Measurements from ENCODE around the gene ADAT2. TPM values are rescaled to one million over a fixed set of nuclear protein-coding genes. Genes with fewer than 3 reads are reported as not detected.
A peak's percentile ranks its signal among the peaks of the same experiment; 100 is the strongest.

ADAT2 gene
- total and polyA plus RNA-seq, 2 experiments from 2014 or later = 3.1 to 3.4 TPM

DNA sequence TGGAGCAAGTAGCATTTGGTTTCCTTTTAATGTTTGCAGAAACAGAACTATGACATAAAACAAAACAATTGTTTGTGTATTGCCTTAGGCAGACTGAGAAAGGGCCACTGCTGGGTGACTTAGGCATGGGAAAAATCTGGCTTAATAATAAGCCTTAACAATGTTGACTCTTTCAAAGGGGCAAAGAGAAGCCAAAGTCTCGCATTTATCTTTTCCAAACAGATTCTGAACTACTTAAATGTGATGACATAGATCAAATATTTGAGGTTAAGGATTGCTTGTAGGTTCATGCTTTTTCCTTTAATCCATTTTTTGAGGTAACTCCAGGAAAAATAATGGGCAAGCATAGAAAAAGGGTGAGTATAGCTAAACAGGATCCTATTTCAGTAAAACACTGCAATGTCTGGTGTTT lies 39.6 kb downstream of the ADAT2 start:
- DNase-seq (ENCODE audit: low spot score) = peak; percentile 37
- WGBS (ENCODE audit: low lambda C conversion rate, missing lambda C conversion rate) = 12% methylated on average over 1 of the region's 1 CpG
- H3K4me2 ChIP-seq = peak overlapping the region; percentile 42
- peaks cover 12% of the 10 kb centered on the region for H3K4me1 ChIP-seq (ENCODE audit: insufficient read depth)
- TF ChIP-seq, protein P1, sequence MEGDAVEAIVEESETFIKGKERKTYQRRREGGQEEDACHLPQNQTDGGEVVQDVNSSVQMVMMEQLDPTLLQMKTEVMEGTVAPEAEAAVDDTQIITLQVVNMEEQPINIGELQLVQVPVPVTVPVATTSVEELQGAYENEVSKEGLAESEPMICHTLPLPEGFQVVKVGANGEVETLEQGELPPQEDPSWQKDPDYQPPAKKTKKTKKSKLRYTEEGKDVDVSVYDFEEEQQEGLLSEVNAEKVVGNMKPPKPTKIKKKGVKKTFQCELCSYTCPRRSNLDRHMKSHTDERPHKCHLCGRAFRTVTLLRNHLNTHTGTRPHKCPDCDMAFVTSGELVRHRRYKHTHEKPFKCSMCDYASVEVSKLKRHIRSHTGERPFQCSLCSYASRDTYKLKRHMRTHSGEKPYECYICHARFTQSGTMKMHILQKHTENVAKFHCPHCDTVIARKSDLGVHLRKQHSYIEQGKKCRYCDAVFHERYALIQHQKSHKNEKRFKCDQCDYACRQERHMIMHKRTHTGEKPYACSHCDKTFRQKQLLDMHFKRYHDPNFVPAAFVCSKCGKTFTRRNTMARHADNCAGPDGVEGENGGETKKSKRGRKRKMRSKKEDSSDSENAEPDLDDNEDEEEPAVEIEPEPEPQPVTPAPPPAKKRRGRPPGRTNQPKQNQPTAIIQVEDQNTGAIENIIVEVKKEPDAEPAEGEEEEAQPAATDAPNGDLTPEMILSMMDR (IDR thresholded peaks at IDR 0.05; ENCODE audit: poor library complexity) = no peak
- no peak for TF ChIP-seq EZH2 (IDR thresholded peaks at IDR 0.05; ENCODE audit: borderline replicate concordance)
- TF ChIP-seq EZH2phosphoT487 (IDR thresholded peaks at IDR 0.05; ENCODE audit: low read depth, severe bottlenecking, unreplicated experiment) = no peak
- no peaks in the 10 kb centered on the region for H3K36me3 ChIP-seq (replicated peaks; ENCODE audit: insufficient read depth, low read depth)
- H3K27me3 ChIP-seq = no peaks in the 10 kb centered on the region
- peak overlapping the region; percentile 10 for H3K27ac ChIP-seq
- H3K79me2 ChIP-seq = no peaks in the 10 kb centered on the region
- no peaks in the 10 kb centered on the region for H3K9me3 ChIP-seq (ENCODE audit: low read depth)
- no peak overlapping the region for H3K4me3 ChIP-seq
- no peak overlapping the region for H2AFZ ChIP-seq
- no peaks in the 10 kb centered on the region for H4K20me1 ChIP-seq (ENCODE audit: insufficient read depth, poor library complexity, severe bottlenecking)
- H3K9me2 ChIP-seq (replicated peaks; ENCODE audit: insufficient read depth) = no peaks in the 10 kb centered on the region

DNA sequence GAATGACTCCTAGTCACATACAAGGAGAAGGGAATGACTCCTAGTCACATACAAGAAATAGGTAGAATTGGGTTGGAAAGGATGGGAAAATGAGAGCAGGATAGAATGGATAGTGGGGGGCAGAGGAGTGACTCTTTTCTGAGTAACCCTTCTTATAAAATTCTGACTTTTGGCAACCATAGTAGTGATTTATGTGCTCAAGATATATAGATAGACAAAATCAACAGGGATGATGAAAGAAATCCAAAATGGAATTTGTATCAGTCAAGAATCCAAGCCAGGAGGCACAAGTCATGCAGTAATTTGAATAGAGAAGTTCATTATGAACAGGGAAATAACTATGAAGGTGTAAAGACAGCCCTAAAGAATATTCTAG lies 41.7 kb downstream of the ADAT2 start:
- H3K4me2 ChIP-seq = no peak overlapping the region
- peaks cover 12% of the 10 kb centered on the region for H3K4me1 ChIP-seq (ENCODE audit: insufficient read depth)
- TF ChIP-seq, protein P1 (IDR thresholded peaks at IDR 0.05; ENCODE audit: poor library complexity) = no peak
- no peak for TF ChIP-seq EZH2phosphoT487 (IDR thresholded peaks at IDR 0.05; ENCODE audit: low read depth, severe bottlenecking, unreplicated experiment)
- no peak for TF ChIP-seq EZH2 (IDR thresholded peaks at IDR 0.05; ENCODE audit: borderline replicate concordance)
- no peak overlapping the region for H3K4me3 ChIP-seq
- no peak overlapping the region for H3K27ac ChIP-seq
- no peak overlapping the region for H2AFZ ChIP-seq
- H3K79me2 ChIP-seq = no peaks in the 10 kb centered on the region
- no peak for DNase-seq (ENCODE audit: low spot score)
- H3K9me3 ChIP-seq (ENCODE audit: low read depth) = no peaks in the 10 kb centered on the region
- H3K9me2 ChIP-seq (replicated peaks; ENCODE audit: insufficient read depth) = no peaks in the 10 kb centered on the region
- H3K36me3 ChIP-seq (replicated peaks; ENCODE audit: insufficient read depth, low read depth) = no peaks in the 10 kb centered on the region
- H4K20me1 ChIP-seq (ENCODE audit: insufficient read depth, poor library complexity, severe bottlenecking) = no peaks in the 10 kb centered on the region
- no peaks in the 10 kb centered on the region for H3K27me3 ChIP-seq

DNA sequence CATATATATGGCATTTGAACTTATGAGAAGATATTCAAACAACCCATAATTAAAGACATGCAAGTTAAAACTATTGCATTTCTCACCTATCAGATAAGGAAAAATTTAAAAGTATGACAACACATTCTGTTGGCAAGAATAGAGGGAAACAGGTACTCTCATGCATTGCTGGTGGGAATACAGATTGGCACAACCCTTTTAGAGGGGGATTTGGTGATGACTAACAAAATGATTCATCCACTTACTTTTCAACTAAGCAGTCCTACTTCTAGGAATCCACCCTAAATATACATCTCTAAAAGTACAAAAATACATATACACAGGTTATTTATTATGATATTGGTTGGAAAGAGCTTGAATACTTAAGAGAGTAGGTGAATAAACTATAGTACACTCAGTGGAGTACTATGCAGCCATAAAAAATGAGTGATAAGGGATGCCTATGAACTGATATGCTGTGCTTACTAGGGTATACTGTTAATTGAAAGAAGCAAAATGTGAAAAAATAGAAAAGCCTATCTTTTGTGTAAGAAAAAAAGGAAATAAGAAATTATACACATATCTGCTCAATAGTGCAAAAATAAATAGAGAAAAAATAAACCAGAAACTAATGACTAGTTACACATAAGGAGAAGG lies 42.2 kb downstream of the ADAT2 start:
- Histone ChIP-seq H2AFZ (no peak overlapping the region), H3K27ac (no peak overlapping the region), H3K27me3 (no peaks in the 10 kb centered on the region), H3K4me2 (no peak overlapping the region), H3K4me1 (ENCODE audit: insufficient read depth) (peaks cover 12% of the 10 kb centered on the region), H3K9me3 (ENCODE audit: low read depth) (no peaks in the 10 kb centered on the region), H3K9me2 (replicated peaks; ENCODE audit: insufficient read depth) (no peaks in the 10 kb centered on the region), H3K36me3 (replicated peaks; ENCODE audit: insufficient read depth, low read depth) (no peaks in the 10 kb centered on the region), H4K20me1 (ENCODE audit: insufficient read depth, poor library complexity, severe bottlenecking) (no peaks in the 10 kb centered on the region), H3K4me3 (no peak overlapping the region), H3K79me2 (no peaks in the 10 kb centered on the region)
- no peak for TF ChIP-seq EZH2 (IDR thresholded peaks at IDR 0.05; ENCODE audit: borderline replicate concordance)
- no peak for TF ChIP-seq EZH2phosphoT487 (IDR thresholded peaks at IDR 0.05; ENCODE audit: low read depth, severe bottlenecking, unreplicated experiment)
- TF ChIP-seq, protein P1 (IDR thresholded peaks at IDR 0.05; ENCODE audit: poor library complexity) = no peak
- no peak for DNase-seq (ENCODE audit: low spot score)

DNA sequence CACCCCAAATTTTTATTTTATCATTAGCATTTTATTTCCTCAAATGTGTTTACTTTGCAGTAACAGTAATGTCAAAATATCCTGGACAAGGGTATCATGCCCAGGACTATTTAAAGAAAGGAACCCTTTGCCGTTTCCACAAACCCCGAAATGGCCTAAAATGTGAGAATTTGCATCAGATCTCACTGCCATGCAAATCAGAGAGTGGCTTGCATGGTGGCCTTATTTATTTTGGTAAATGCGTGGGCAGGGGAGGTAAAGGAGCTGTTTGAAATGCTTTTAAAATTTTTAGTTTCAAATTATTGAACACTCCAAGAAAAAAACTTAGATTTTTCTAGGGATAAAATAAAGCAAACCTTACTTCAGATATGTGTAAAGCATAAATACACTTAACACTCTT lies 43.8 kb downstream of the ADAT2 start:
- Histone ChIP-seq H3K79me2 (no peaks in the 10 kb centered on the region), H3K36me3 (replicated peaks; ENCODE audit: insufficient read depth, low read depth) (no peaks in the 10 kb centered on the region), H2AFZ (no peak overlapping the region), H3K4me3 (no peak overlapping the region), H3K27ac (no peak overlapping the region), H3K4me1 (ENCODE audit: insufficient read depth) (peaks cover 13% of the 10 kb centered on the region), H3K9me2 (replicated peaks; ENCODE audit: insufficient read depth) (no peaks in the 10 kb centered on the region), H3K9me3 (ENCODE audit: low read depth) (no peaks in the 10 kb centered on the region), H3K27me3 (no peaks in the 10 kb centered on the region), H4K20me1 (ENCODE audit: insufficient read depth, poor library complexity, severe bottlenecking) (no peaks in the 10 kb centered on the region), H3K4me2 (no peak overlapping the region)
- TF ChIP-seq EZH2 (IDR thresholded peaks at IDR 0.05; ENCODE audit: borderline replicate concordance) (no peak), EZH2phosphoT487 (IDR thresholded peaks at IDR 0.05; ENCODE audit: low read depth, severe bottlenecking, unreplicated experiment) (no peak)
- TF ChIP-seq, protein P1 (IDR thresholded peaks at IDR 0.05; ENCODE audit: poor library complexity) = no peak
- 98% methylated on average over 3 of the region's 3 CpGs for WGBS (ENCODE audit: low lambda C conversion rate, missing lambda C conversion rate)
- DNase-seq (ENCODE audit: low spot score) = no peak
